Activated CD4-positive, alpha-beta memory T cell treated with anti-CD3 and anti-CD28 coated beads for 36 hours (primary cell): ENCODE results near the gene IQGAP2. TPM values are rescaled to one million over a fixed set of nuclear protein-coding genes. Genes with fewer than 3 reads are reported as not detected.

Experiments used
- CTCF ChIA-PET: fragments of 350-600 bp; sonication (Branson Sonifier 250); formaldehyde crosslinking; loops from one replicate; lab custom pipeline; 2021; ENCODE audit warnings: antibody characterized with exemption, inconsistent platforms; lab: Charles Lee
- POLR2A ChIA-PET: fragments of 350-600 bp; sonication (Branson Sonifier 250); formaldehyde crosslinking; loops from one replicate; lab custom pipeline; 2021; ENCODE audit warnings: antibody characterized with exemption; lab: Charles Lee
- DNase-seq: peaks from one replicate; pipeline ENCODE4 v3.0.0-alpha.2; 2020
- H3K27ac Mint-ChIP-seq: one replicate; pipeline ENCODE4 v1.8.0; 2021; ENCODE audit warnings: mixed read lengths
- H3K27me3 Mint-ChIP-seq: one replicate; pipeline ENCODE4 v1.8.0; 2021; ENCODE audit warnings: mixed read lengths
- H3K36me3 Mint-ChIP-seq: one replicate; pipeline ENCODE4 v1.8.0; 2021; ENCODE audit warnings: mixed read lengths
- H3K4me1 Mint-ChIP-seq: one replicate; pipeline ENCODE4 v1.8.0; 2021; ENCODE audit warnings: low read depth, mixed read lengths
- H3K4me3 Mint-ChIP-seq: one replicate; pipeline ENCODE4 v1.8.0; 2021; ENCODE audit warnings: mild to moderate bottlenecking, mixed read lengths
- H3K9me3 Mint-ChIP-seq: one replicate; pipeline ENCODE4 v1.8.0; 2021; ENCODE audit warnings: mixed read lengths
- intact Hi-C: fragments of 100-400 bp; cut with micrococcal nuclease; formaldehyde crosslinking; loops from one replicate; pipeline ENCODE4 v1.15.1; 2023
- total RNA-seq, 2 experiments: library from RNA; stranded (reverse); gene quantifications; one replicate each; pipeline ENCODE4 v1.2.3, GENCODE V29; 2021

The IQGAP2 gene
- total RNA-seq, 2 experiments from 2014 or later: 92.7 to 93.0 TPM

DNA sequence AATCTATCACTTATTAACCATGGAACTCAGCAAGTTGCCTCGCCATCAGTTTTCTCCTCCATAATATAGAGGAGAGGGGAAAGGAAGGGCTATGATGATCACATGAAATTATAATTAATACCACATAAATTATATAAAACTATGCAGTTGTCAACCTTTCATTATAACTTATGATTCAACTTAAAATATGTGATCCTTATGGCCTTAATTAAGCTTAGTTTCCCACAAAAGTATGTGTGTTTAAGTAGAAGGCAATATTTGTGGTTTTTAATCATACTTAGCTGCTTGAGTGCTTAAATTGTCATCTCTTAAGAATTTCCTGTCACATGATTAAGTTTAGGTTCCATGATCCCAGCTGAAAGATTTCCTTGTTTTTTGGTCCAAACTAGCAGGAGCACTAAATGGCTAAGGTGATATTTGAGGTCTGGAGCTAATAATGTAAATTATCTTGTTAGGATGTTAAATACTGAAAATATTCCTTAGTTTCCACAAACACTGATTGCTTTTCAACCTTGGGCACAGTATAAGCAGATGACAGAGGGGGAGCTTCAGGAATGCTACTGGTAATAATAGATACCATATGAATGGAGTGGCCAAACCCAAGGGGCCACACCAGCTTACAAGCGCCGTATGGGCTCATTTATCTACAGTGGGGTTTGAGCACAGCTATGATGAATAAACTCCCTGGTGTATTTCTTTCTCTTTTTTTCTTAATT is 286.4 kb downstream of the IQGAP2 start:
- DNase-seq: no peak
- ChIA-PET POLR2A (no interaction called here), CTCF (interaction anchor here (1.0 to 4.8 kb wide), 4 partner anchors 26 to 88 kb away, joined by 3 to 31 read pairs (median 4); partner anchors contain the start of gene F2R)
- peaks cover 23% of the 10 kb centered on the region for H3K4me1 Mint-ChIP-seq
- H3K27ac Mint-ChIP-seq: no peak overlapping the region
- no peaks in the 10 kb centered on the region for H3K9me3 Mint-ChIP-seq
- intact Hi-C loops: loop anchor here (5.0 kb wide), 1 partner anchor 688 kb away; no protein-coding TSS in a partner anchor
- H3K36me3 Mint-ChIP-seq: peaks cover 43% of the 10 kb centered on the region
- no peak overlapping the region for H3K4me3 Mint-ChIP-seq
- no peaks in the 10 kb centered on the region for H3K27me3 Mint-ChIP-seq

DNA sequence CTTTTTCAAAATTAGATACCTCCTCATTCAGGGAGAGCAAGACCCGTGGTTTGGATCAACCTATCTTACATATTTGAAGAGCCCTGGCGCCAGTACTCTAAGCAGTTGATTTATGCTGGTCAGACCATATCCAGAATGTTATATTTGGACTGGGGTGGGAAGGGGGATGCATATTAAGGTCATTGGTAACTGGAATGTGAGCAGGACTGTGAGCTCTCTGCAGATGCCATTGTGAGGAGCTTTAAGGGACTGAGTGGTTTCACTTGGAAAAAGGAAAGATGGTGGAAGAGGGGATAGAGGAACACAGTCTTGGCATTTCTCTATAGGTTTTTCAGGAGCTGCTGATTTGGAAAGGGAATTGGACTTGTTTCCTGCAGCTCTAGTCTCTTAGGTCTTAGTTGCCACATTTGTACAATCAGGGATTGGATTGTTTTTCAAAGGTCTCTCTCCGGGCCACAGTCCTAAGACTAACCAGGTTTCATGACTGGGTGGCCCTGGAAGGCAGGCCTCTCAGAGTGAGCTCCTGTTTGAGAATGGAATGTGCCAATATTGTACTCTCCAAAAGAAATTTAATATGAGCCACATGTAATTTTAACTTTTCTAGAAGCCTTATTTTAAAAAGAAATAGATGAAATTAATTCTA is 287.1 kb downstream of the IQGAP2 start:
- intact Hi-C loops: loop anchor here (5.0 kb wide), 1 partner anchor 687 kb away; no protein-coding TSS in a partner anchor
- no peak overlapping the region for H3K4me3 Mint-ChIP-seq
- H3K4me1 Mint-ChIP-seq: peaks cover 23% of the 10 kb centered on the region
- H3K9me3 Mint-ChIP-seq: no peaks in the 10 kb centered on the region
- ChIA-PET POLR2A (no interaction called here), CTCF (interaction anchor here (0.7 to 4.8 kb wide), 6 partner anchors 15 to 128 kb away, joined by 3 to 31 read pairs (median 4); partner anchors contain the start of genes F2R and F2RL1)
- no peak overlapping the region for H3K27ac Mint-ChIP-seq
- H3K27me3 Mint-ChIP-seq: no peaks in the 10 kb centered on the region
- H3K36me3 Mint-ChIP-seq: peaks cover 44% of the 10 kb centered on the region
- no peak for DNase-seq

DNA sequence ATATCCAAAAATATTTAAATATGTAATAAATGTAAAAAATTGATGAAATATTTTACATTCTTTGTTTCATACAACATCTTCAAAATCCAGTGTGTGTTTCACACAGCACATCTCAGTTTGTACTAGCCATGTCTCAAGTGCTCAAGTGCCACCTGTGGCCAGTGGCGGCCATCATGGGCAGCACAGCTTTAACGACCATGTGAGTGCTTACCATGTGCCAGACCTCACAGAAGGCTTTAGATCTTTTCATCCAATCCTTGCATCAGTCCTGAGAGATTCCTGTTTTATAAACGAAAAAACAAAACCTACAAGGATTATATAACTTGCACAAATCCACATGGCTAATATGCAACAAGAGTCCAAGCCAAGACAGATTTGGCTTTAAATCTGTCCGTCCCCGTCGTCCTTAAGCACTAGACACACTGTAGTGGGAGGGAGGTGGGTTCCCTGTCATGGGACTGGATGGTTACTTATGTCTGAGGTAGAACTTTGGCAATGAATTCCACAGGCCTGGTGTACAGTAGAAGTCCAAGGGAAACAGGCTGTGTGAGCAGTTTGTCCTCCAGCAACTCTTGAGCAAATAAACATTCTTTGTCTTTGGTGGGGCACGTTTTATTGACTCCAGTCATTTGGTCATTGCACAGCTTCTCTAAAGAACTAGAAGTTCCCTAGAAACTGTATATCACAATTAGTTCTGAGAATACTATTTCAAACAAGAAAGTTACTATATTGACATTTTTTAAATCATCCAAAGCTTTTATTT is 287.8 kb downstream of the IQGAP2 start:
- no peak overlapping the region for H3K4me3 Mint-ChIP-seq
- DNase-seq: no peak
- no peaks in the 10 kb centered on the region for H3K9me3 Mint-ChIP-seq
- peak overlapping the region; percentile 62 for H3K27ac Mint-ChIP-seq
- peaks cover 45% of the 10 kb centered on the region for H3K36me3 Mint-ChIP-seq
- H3K4me1 Mint-ChIP-seq: peaks cover 23% of the 10 kb centered on the region
- POLR2A ChIA-PET: no interaction called here
- CTCF ChIA-PET: interaction anchor here (0.6 to 4.8 kb wide), 5 partner anchors 15 to 128 kb away, joined by 3 to 31 read pairs (median 3); partner anchors contain the start of gene F2RL1
- no peaks in the 10 kb centered on the region for H3K27me3 Mint-ChIP-seq
- intact Hi-C loops: loop anchor here (1.0 to 5.0 kb wide), 2 partner anchors 99 to 686 kb away; no protein-coding TSS in a partner anchor

DNA sequence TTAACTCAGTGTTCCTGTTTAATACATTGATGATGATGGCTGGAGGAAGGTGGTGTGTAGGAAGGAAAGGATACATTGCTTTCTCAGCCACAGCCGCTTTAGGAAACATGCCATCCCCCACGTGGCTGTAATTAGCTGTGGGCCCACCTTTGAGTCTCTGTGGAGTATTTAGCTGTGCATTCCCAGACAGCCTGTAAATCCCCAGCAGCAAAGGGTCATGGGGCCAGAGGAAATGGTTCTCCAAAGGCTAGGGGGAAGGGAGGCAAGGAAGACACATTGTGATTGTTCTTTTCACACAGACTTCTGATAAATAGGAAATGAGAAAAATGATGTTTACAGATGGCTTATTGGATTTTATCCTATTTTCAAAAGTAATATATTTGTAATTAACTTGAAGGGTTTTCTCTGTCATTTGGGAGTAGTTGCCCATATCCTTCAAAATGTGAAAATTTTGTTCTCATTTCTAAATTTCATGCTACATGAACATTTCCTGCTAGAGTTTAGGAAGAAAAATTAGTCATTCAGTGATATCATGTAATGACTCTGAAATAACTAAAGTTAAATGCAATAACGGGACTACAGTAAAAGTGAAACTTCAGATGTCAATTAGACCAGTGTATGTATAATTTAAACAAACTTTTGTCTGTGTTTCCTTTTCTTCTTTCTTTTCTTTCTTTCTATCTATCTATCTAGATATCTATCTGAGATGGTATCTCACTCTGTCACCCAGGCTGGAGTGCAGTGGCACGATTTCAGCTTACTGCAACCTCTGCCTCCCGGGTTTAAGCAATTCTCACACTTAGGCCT is 288.6 kb downstream of the IQGAP2 start:
- no peak overlapping the region for H3K4me3 Mint-ChIP-seq

DNA sequence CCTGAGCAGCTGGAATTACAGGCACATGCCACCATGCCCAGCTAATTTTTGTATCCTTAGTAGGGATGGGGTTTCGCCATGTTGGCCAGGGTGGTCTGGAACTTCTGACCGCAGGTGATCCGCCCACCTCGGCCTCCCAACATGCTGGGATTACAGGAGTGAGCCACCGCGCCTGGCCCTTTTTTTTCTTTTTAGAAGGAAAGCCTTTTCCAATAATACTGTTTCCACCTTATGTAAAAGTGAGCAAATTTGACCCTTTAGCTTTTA is 289.1 kb downstream of the IQGAP2 start:
- Mint-ChIP-seq H3K4me1 (peaks cover 23% of the 10 kb centered on the region), H3K27me3 (no peaks in the 10 kb centered on the region), H3K27ac (no peak overlapping the region), H3K36me3 (peaks cover 50% of the 10 kb centered on the region), H3K9me3 (no peaks in the 10 kb centered on the region), H3K4me3 (no peak overlapping the region)
- ChIA-PET POLR2A (interaction anchor here (1.5 kb wide), 1 partner anchor 145 kb away, joined by 7 read pairs; no protein-coding TSS in a partner anchor), CTCF (interaction anchor here (4.8 kb wide), 1 partner anchor 82 kb away, joined by 31 read pairs; no protein-coding TSS in a partner anchor)
- DNase-seq: no peak
- intact Hi-C loops: loop anchor here (1.0 to 5.0 kb wide), 3 partner anchors 19 to 685 kb away; no protein-coding TSS in a partner anchor

More for the DNA sequence above, 288.6 kb downstream of the IQGAP2 start:
- H3K27me3 Mint-ChIP-seq: no peaks in the 10 kb centered on the region
- peak; percentile 11 for DNase-seq
- no peaks in the 10 kb centered on the region for H3K9me3 Mint-ChIP-seq
- peaks cover 23% of the 10 kb centered on the region for H3K4me1 Mint-ChIP-seq
- ChIA-PET CTCF (interaction anchor here (0.6 to 4.8 kb wide), 2 partner anchors 83 to 85 kb away, joined by 3 to 31 read pairs; no protein-coding TSS in a partner anchor), POLR2A (interaction anchor here (1.5 kb wide), 1 partner anchor 145 kb away, joined by 7 read pairs; no protein-coding TSS in a partner anchor)
- H3K36me3 Mint-ChIP-seq: peaks cover 50% of the 10 kb centered on the region
- intact Hi-C loops: loop anchor here (1.0 to 5.0 kb wide), 4 partner anchors 20 to 686 kb away; no protein-coding TSS in a partner anchor
- peak overlapping the region; percentile 62 for H3K27ac Mint-ChIP-seq

DNA sequence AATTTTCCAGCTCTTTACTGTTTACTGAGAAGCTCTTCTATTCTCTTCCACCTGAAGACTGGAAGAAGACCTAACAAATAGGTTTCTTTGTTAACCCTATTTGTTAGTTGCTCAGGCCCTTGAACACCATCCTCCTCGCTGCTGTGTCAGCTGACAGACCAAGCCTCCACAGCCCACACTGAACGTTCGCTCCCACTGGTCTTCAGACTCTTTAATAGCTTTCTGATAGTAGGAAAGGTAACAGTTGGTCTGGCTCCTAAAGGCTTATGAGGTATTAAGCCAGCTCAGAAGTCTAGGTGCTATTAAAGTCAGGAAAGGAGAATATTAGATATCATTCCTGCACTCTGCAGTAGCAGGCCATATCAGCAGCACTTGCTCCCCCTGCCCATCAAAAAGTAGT is 289.6 kb downstream of the IQGAP2 start:
- H3K4me3 Mint-ChIP-seq: no peak overlapping the region
- no peaks in the 10 kb centered on the region for H3K27me3 Mint-ChIP-seq
- CTCF ChIA-PET: interaction anchor here (4.8 kb wide), 1 partner anchor 82 kb away, joined by 31 read pairs; no protein-coding TSS in a partner anchor
- POLR2A ChIA-PET: interaction anchor here (1.5 kb wide), 1 partner anchor 146 kb away, joined by 7 read pairs; no protein-coding TSS in a partner anchor
- intact Hi-C loops: loop anchor here (1.0 to 5.0 kb wide), 3 partner anchors 19 to 685 kb away; no protein-coding TSS in a partner anchor
- H3K9me3 Mint-ChIP-seq: no peaks in the 10 kb centered on the region
- peaks cover 23% of the 10 kb centered on the region for H3K4me1 Mint-ChIP-seq
- no peak overlapping the region for H3K27ac Mint-ChIP-seq
- peaks cover 52% of the 10 kb centered on the region for H3K36me3 Mint-ChIP-seq
- DNase-seq: no peak

DNA sequence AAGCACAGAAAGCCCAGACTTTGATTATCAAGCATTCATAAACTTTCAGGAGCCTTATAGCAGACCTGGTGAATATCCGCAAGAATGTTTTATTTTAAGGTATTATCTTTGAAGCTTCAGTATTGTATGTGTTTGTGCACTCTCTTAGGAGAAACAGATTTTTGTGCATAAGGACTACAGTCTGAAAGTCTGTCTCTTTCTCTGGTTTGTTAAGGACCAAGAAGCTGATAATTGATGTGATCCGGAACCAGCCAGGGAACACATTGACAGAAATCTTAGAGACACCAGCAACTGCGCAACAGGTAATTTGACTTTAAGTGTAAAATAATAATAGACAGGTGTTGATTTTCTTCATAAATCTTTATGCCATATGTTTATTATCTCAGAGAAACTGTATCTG is 290.1 kb downstream of the IQGAP2 start:
- Mint-ChIP-seq H3K9me3 (no peaks in the 10 kb centered on the region), H3K4me3 (no peak overlapping the region), H3K27me3 (no peaks in the 10 kb centered on the region), H3K27ac (no peak overlapping the region), H3K4me1 (peaks cover 23% of the 10 kb centered on the region), H3K36me3 (peaks cover 50% of the 10 kb centered on the region)
- no peak for DNase-seq
- ChIA-PET CTCF (interaction anchor here (4.8 kb wide), 1 partner anchor 81 kb away, joined by 31 read pairs; no protein-coding TSS in a partner anchor), POLR2A (interaction anchor here (1.5 kb wide), 1 partner anchor 146 kb away, joined by 7 read pairs; no protein-coding TSS in a partner anchor)
- intact Hi-C loops: loop anchor here (5.0 kb wide), 1 partner anchor 684 kb away; no protein-coding TSS in a partner anchor

DNA sequence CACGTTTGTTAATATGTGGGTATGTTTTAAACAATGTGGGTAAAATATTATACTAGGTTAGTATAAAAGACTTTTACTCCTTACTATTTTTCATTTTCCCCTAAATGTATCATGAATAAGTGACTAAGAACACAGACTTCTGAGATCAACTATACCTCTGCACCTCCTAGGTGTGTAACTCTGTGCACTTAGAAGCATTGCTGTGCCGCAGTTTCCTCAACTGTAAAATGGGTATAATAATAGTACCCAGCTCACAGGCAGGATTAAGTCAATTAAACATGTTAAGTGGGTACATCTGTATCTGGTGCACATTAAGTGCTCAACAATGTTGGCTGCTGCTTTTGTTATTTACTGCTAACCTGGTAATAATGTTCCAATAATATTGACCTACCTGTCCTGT is 291.2 kb downstream of the IQGAP2 start:
- DNase-seq: no peak
- peaks cover 53% of the 10 kb centered on the region for H3K36me3 Mint-ChIP-seq
- H3K9me3 Mint-ChIP-seq: no peaks in the 10 kb centered on the region
- H3K4me3 Mint-ChIP-seq: no peak overlapping the region
- ChIA-PET POLR2A (interaction anchor here (0.6 kb wide), 1 partner anchor 28 kb away, joined by 3 read pairs; no protein-coding TSS in a partner anchor), CTCF (interaction anchor here (2.7 kb wide), 1 partner anchor 80 kb away, joined by 14 read pairs; no protein-coding TSS in a partner anchor)
- intact Hi-C loops: loop anchor here (5.0 kb wide), 1 partner anchor 683 kb away; no protein-coding TSS in a partner anchor
- no peaks in the 10 kb centered on the region for H3K27me3 Mint-ChIP-seq
- peaks cover 23% of the 10 kb centered on the region for H3K4me1 Mint-ChIP-seq
- no peak overlapping the region for H3K27ac Mint-ChIP-seq

DNA sequence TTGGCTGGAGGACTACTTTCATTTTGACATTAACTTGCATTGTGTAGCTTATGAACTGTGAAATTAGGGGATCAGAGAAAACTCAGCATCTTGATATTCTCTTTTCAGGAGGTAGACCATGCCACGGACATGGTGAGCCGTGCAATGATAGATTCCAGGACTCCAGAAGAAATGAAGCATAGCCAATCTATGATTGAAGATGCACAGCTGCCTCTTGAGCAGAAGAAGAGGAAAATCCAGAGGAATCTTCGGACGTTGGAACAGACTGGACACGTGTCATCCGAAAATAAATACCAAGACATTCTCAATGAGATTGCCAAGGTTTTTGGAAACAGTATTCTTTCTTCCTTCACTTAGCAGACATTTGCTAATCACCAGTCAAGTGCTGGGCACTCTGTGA is 292.3 kb downstream of the IQGAP2 start:
- no peak overlapping the region for H3K27ac Mint-ChIP-seq
- peaks cover 47% of the 10 kb centered on the region for H3K36me3 Mint-ChIP-seq
- intact Hi-C loops: no loop called here
- POLR2A ChIA-PET: no interaction called here
- no peaks in the 10 kb centered on the region for H3K9me3 Mint-ChIP-seq
- CTCF ChIA-PET: interaction anchor here (2.7 kb wide), 1 partner anchor 79 kb away, joined by 14 read pairs; no protein-coding TSS in a partner anchor
- H3K27me3 Mint-ChIP-seq: no peaks in the 10 kb centered on the region
- no peak for DNase-seq
- H3K4me1 Mint-ChIP-seq: peaks cover 19% of the 10 kb centered on the region
- no peak overlapping the region for H3K4me3 Mint-ChIP-seq

DNA sequence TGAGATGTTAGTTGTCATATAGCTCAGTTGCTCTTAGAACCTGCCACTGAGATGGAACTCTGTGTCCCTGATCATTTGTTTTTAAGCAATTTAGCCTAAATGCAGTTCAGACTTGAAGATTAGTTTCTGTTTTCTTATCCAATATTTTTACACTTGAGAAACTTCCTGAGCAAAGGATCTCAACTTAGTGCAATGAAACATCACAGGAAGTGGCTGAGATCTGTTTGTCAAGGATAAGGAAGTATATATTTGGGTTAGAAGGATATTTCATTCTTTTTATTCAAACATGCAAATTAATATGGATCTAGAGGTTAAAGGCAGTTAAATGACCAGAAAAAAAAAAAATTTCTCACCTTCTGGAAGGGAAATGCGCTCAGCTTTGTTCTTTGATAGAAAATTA is 293.2 kb downstream of the IQGAP2 start:
- no peaks in the 10 kb centered on the region for H3K9me3 Mint-ChIP-seq
- POLR2A ChIA-PET: no interaction called here
- no peaks in the 10 kb centered on the region for H3K27me3 Mint-ChIP-seq
- CTCF ChIA-PET: interaction anchor here (2.7 kb wide), 1 partner anchor 78 kb away, joined by 14 read pairs; no protein-coding TSS in a partner anchor
- peaks cover 48% of the 10 kb centered on the region for H3K36me3 Mint-ChIP-seq
- H3K4me3 Mint-ChIP-seq: no peak overlapping the region
- no peak overlapping the region for H3K27ac Mint-ChIP-seq
- peaks cover 13% of the 10 kb centered on the region for H3K4me1 Mint-ChIP-seq
- intact Hi-C loops: no loop called here
- no peak for DNase-seq
